Neural progenitor cell (in vitro differentiated cells): ENCODE measurements around the gene SLC41A3. TPM values are rescaled to one million over a fixed set of nuclear protein-coding genes. Genes with fewer than 3 reads are reported as not detected.
"Not testable (repeated sequence)": the region's sequence is repeated elsewhere in the genome, so short reads cannot be mapped to it uniquely, and the experiment has no call there.

ENCODE experiments used
- DNase-seq: peaks from one replicate; pipeline ENCODE4 v3.0.0-alpha.2; 2016; ENCODE audit warnings: low spot score
- H2AFZ ChIP-seq: fragments of 200-600 bp; sonication (generic); replicated peaks from 2 replicates; pipeline ENCODE4 v1.6.1; 2016; ENCODE audit warnings: antibody characterized with exemption
- H3F3A ChIP-seq: fragments of 200-600 bp; sonication (generic); 2 replicates; pipeline ENCODE4 v1.6.1; 2016; ENCODE audit warnings: antibody characterized with exemption, low read depth
- H3K27ac ChIP-seq: fragments of 200-600 bp; sonication (generic); 2 replicates; pipeline ENCODE4 v1.5.1; 2016; ENCODE audit warnings: mild to moderate bottlenecking
- H3K27me3 ChIP-seq: fragments of 200-600 bp; sonication (generic); 2 replicates; pipeline ENCODE4 v1.6.1; 2016; ENCODE audit warnings: mild to moderate bottlenecking, moderate library complexity
- H3K36me3 ChIP-seq: fragments of 200-600 bp; sonication (generic); 2 replicates; pipeline ENCODE4 v1.5.1; 2016
- H3K4me1 ChIP-seq: fragments of 200-600 bp; sonication (generic); 2 replicates; pipeline ENCODE4 v1.6.1; 2016; ENCODE audit warnings: mixed run types
- H3K4me2 ChIP-seq: fragments of 200-600 bp; sonication (generic); 2 replicates; pipeline ENCODE4 v1.6.1; 2016
- H3K4me3 ChIP-seq: fragments of 200-600 bp; sonication (generic); 2 replicates; pipeline ENCODE4 v1.5.1; 2016
- H3K79me2 ChIP-seq: fragments of 200-600 bp; sonication (generic); 2 replicates; pipeline ENCODE4 v1.6.1; 2016; ENCODE audit warnings: low read depth
- H3K9ac ChIP-seq: fragments of 200-600 bp; sonication (generic); 2 replicates; pipeline ENCODE4 v1.6.1; 2016
- H3K9me3 ChIP-seq: fragments of 200-600 bp; sonication (generic); 2 replicates; pipeline ENCODE4 v1.5.1; 2016; ENCODE audit warnings: low read depth
- H4K20me1 ChIP-seq: fragments of 200-600 bp; sonication (generic); 2 replicates; pipeline ENCODE4 v1.6.1; 2016; ENCODE audit warnings: low read depth
- H3K27ac Mint-ChIP-seq: 3 replicates; pipeline ENCODE4 v1.8.0; 2021; ENCODE audit warnings: mixed read lengths
- H3K27me3 Mint-ChIP-seq: 2 replicates; pipeline ENCODE4 v1.8.0; 2022; ENCODE audit warnings: low read depth, mild to moderate bottlenecking, inconsistent platforms, moderate library complexity, mixed read lengths; ENCODE audit not compliant: insufficient read depth
- H3K36me3 Mint-ChIP-seq: 3 replicates; pipeline ENCODE4 v1.8.0; 2021; ENCODE audit warnings: mixed read lengths
- H3K4me1 Mint-ChIP-seq: 3 replicates; pipeline ENCODE4 v1.8.0; 2021; ENCODE audit warnings: mixed read lengths
- H3K4me3 Mint-ChIP-seq: 3 replicates; pipeline ENCODE4 v1.8.0; 2021; ENCODE audit warnings: mild to moderate bottlenecking, moderate library complexity, mixed read lengths
- H3K9me3 Mint-ChIP-seq: 3 replicates; pipeline ENCODE4 v1.8.0; 2020; ENCODE audit warnings: mixed read lengths
- EZH2 ChIP-seq: fragments of 200-600 bp; sonication (generic); IDR thresholded peaks from 2 replicates; pipeline ENCODE4 v1.6.1; 2017; ENCODE audit warnings: antibody characterized with exemption, mild to moderate bottlenecking, moderate library complexity
- total RNA-seq: library from RNA; depleted of rRNA; stranded (reverse); fragments of >200 nt; gene quantifications from 2 replicates; pipeline ENCODE4 v1.2.3, GENCODE V29; 2015; ENCODE audit warnings: low replicate concordance
- TF ChIP-seq, protein P1 (sequence below): fragments of 200-600 bp; sonication (generic); IDR thresholded peaks from 2 replicates; pipeline ENCODE4 v1.5.1; 2017; ENCODE audit warnings: antibody characterized with exemption, mild to moderate bottlenecking

SLC41A3 gene
- total RNA-seq, 1 donor from 2014 or later, result 24.9 TPM

DNA sequence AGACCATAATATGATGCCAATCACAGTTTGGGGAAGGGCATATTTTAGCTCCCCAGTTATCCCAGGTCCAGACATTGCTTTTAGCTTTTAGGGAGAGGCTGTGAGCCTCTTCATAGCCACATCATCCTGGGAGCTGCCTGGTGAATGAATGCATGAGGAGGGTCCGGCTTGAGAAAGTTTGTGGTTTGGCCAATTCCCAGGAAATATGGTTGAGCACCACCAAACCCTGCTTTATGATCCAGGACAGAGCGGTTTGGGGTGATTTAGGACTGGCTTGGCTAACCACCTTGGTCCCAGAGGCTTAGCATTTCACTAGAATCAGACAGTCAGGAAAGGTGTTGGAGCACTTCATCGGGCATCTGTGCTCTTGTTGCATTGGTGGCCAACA lies 107.9 kb downstream of the SLC41A3 start:
- H3K9me3 Mint-ChIP-seq, H3K4me3 Mint-ChIP-seq: not testable (repeated sequence)

DNA sequence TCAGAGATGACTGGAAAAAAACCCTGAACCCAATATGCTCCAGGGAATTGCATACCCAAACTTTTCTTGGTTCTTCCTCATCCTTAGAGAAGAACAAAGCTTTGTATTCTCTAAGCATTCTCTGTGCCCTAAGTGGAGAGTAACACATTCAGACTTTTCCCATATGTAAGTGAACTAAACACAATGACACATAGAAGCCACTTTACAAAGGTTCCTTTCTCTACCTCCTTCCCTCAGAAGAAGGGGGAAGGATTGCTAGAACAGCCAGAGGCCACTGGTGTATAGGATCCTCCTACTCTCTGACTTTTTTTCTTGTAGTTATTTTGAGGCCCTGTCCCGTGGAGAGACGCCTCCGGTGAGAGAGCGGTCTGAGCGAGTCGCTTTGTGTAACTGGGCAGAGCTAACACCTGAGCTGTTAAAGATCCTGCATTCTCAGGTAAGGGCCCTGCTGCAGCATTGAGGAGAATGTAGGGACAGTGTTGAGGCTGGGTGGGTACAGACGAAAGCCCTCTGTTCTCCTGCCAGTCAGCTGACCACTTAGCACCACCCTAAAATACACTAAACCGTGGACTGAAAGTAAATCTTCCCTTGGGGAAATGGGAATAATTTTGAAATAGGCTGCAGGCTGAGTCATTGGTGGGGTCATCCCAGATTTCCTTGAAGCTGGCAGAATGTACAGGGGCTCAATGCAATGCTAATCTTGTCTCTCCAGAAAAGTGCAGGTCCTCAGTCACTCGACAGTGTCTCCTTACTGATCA lies 108.5 kb downstream of the SLC41A3 start:
- H3K79me2 ChIP-seq, H3K4me1 ChIP-seq, H3K9ac ChIP-seq, H3K4me3 Mint-ChIP-seq, DNase-seq, H3K9me3 Mint-ChIP-seq, H2AFZ ChIP-seq, H3K4me1 Mint-ChIP-seq, H3K36me3 Mint-ChIP-seq, H3K27me3 Mint-ChIP-seq, H3K4me2 ChIP-seq, H3K27ac ChIP-seq, H3K9me3 ChIP-seq, H3K27ac Mint-ChIP-seq, H3K36me3 ChIP-seq, H3F3A ChIP-seq, H4K20me1 ChIP-seq, H3K4me3 ChIP-seq: not testable (repeated sequence)
- peaks cover 19% of the 10 kb centered on the region for H3K27me3 ChIP-seq

More for the DNA sequence above, 107.9 kb downstream of the SLC41A3 start:
- H4K20me1 ChIP-seq, H3K4me1 ChIP-seq, H3K27ac ChIP-seq, H3K4me1 Mint-ChIP-seq, H2AFZ ChIP-seq, H3K4me2 ChIP-seq, H3K4me3 ChIP-seq, H3K27ac Mint-ChIP-seq, DNase-seq, H3K79me2 ChIP-seq, H3F3A ChIP-seq, H3K36me3 Mint-ChIP-seq, H3K27me3 Mint-ChIP-seq, H3K9ac ChIP-seq, H3K9me3 ChIP-seq, H3K36me3 ChIP-seq: not testable (repeated sequence)
- peaks cover 14% of the 10 kb centered on the region for H3K27me3 ChIP-seq

DNA sequence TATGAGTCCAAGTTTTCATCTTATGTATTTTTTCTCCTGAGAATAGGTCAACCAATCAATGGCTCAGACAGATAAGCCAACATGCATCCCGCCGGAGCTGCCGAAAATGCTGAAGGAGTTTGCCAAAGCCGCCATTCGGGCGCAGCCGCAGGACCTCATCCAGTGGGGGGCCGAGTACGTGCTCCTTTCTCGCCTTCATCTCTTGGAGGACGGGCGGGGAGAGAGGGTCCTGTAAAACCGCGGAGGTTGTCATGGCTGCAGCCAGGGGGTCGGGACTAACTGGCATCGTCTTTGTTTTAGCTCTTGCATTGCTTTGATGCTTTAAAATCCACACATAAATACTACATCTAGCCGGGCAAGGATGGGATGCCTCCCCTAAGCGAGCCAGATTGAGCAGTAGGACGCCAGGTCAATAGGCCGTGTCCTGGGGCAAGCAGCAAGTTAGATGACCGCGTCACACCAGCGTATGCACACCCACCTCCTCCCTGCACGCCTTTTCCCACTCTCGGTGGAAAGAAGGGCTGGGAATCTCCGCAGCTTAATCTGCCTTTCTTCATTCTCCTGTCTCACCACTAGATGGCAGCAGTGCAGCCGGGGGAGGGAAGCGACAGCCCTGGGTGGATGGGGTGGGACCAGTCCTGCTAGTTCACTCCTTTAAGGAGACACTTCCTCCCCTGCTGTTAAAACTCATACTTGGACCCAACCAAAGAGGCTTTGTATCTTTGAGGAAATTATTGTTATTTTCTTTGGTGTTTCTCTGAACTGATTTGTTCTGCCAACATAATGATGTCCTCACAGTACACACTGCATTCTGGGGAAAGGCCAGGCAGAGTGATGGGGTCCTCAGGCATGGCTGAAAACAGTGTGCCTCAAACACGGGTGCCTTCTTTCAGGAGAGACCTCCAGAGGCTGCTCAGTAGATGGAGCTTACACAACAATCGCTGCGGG lies 111.7 kb downstream of the SLC41A3 start:
- peak overlapping the region; percentile 66 for H3K4me3 ChIP-seq
- DNase-seq, result peak; percentile 66
- H3K36me3 Mint-ChIP-seq, H3K9me3 ChIP-seq, H3K4me1 ChIP-seq, H3K27ac Mint-ChIP-seq, H3K36me3 ChIP-seq, H3K27ac ChIP-seq, H3K79me2 ChIP-seq, H3K9me3 Mint-ChIP-seq, H4K20me1 ChIP-seq, H3K9ac ChIP-seq, H3K4me1 Mint-ChIP-seq, H3F3A ChIP-seq: not testable (repeated sequence)
- TF ChIP-seq EZH2, result peak; percentile 63
- TF ChIP-seq, protein P1, sequence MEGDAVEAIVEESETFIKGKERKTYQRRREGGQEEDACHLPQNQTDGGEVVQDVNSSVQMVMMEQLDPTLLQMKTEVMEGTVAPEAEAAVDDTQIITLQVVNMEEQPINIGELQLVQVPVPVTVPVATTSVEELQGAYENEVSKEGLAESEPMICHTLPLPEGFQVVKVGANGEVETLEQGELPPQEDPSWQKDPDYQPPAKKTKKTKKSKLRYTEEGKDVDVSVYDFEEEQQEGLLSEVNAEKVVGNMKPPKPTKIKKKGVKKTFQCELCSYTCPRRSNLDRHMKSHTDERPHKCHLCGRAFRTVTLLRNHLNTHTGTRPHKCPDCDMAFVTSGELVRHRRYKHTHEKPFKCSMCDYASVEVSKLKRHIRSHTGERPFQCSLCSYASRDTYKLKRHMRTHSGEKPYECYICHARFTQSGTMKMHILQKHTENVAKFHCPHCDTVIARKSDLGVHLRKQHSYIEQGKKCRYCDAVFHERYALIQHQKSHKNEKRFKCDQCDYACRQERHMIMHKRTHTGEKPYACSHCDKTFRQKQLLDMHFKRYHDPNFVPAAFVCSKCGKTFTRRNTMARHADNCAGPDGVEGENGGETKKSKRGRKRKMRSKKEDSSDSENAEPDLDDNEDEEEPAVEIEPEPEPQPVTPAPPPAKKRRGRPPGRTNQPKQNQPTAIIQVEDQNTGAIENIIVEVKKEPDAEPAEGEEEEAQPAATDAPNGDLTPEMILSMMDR, result peak; percentile 74
- peaks cover 42% of the 10 kb centered on the region for H3K27me3 ChIP-seq
- Mint-ChIP-seq H3K4me3 (peak overlapping the region; percentile 83), H3K27me3 (peaks cover 23% of the 10 kb centered on the region)
- H3K4me2 ChIP-seq, result peak overlapping the region; percentile 92
- H2AFZ ChIP-seq, result peak overlapping the region; percentile 98

DNA sequence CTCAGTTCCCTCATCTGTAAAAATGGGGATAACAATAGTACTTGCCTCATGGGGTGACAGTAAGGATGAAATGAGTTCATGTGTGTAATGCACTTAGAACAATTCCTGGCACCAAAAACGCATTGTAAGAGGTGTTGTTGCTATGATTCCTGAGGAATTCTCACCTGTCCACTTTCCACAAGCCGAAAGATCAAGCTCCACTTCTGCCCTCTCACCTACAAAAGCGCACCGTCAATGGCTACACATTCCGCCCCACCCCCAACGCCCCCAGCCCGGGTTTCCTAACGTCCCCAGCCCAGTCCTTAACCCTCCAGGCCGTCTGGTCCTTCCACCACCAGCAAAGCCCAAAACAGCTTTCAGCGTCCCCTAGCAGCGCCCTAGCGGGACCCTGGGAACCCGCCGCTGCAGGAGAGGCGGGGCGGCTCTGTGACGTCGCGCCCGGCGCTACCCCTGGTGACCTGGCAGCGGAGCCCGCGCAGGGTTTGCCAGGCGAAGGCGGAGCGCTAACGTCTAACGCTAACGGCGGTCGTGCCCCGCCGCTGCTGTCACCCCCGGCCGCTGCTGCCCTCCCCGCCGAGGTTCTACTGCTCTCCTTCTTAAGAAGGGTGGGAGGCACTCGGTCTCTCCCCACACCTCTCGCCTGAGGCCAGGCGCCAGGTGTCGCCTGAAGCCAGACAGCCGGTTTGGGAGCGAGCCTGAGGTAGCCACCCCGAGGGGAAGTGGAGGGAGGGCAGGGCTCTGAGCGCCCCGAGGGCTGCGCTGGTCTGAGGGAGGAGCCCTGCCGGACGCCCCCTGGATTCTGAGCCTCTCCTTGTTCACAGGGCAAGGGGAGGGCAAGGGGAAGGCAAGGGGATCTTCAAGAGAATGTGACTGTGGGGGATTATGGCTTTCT lies 115.0 kb downstream of the SLC41A3 start, which contains the start of gene ROPN1B:
Gene ROPN1B, plus strand, starts transcription at position 478 of the 892 bp plus-strand sequence. CDS start 2,877 bp downstream, outside the sequence.
- H3K27me3 ChIP-seq, result peaks cover 74% of the 10 kb centered on the region
- not testable (repeated sequence) for H3K4me1 Mint-ChIP-seq
- peak within 1 kb of the TSS; percentile 77 for H3K4me3 Mint-ChIP-seq

DNA sequence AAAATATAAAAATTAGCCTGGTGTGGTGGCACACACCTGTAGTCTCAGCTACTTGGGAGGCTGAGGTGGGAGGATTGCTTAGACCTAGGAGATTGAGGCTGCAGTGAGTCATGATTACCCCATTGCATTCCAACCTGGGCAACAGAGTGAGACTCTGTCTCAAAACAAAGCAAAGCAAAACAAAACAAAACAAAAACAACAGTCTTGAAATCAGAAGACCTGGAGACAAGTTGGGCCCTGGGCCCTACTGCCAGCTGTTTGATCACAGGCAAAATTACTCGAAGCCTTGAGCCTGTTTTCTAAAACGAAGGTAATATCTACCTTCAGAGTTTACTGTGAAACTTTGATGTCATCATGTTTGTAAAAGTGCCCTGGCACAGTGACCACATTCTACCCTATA lies 115.8 kb downstream of the SLC41A3 start:
- H3K9me3 ChIP-seq, H3K9ac ChIP-seq, H3K9me3 Mint-ChIP-seq, H3K79me2 ChIP-seq, H3K27ac ChIP-seq, H3K4me3 Mint-ChIP-seq, H3K36me3 Mint-ChIP-seq, DNase-seq, H3K4me2 ChIP-seq, H3K4me1 Mint-ChIP-seq, H3K4me1 ChIP-seq, H3K4me3 ChIP-seq, H3K27ac Mint-ChIP-seq, H3K36me3 ChIP-seq, H2AFZ ChIP-seq, H3F3A ChIP-seq, H4K20me1 ChIP-seq: not testable (repeated sequence)
- peaks cover 80% of the 10 kb centered on the region for H3K27me3 ChIP-seq
- peaks cover 26% of the 10 kb centered on the region for H3K27me3 Mint-ChIP-seq

More for the DNA sequence above, 115.0 kb downstream of the SLC41A3 start, which contains the start of gene ROPN1B:
- H4K20me1 ChIP-seq, H3F3A ChIP-seq, H3K27ac Mint-ChIP-seq, DNase-seq, H3K9me3 ChIP-seq, H3K27ac ChIP-seq, H3K9ac ChIP-seq, H3K4me2 ChIP-seq, H3K79me2 ChIP-seq, H3K9me3 Mint-ChIP-seq, H2AFZ ChIP-seq, H3K4me3 ChIP-seq, H3K4me1 ChIP-seq, H3K36me3 ChIP-seq, H3K36me3 Mint-ChIP-seq: not testable (repeated sequence)
- H3K27me3 Mint-ChIP-seq, result peaks cover 24% of the 10 kb centered on the region
